K562 (cell line): Measurements from ENCODE around the gene EFCAB8. TPM values are rescaled to one million over a fixed set of nuclear protein-coding genes. Genes with fewer than 3 reads are reported as not detected.

Experiments used
- ATAC-seq: fragments of 200-7000 bp; cut with Tn5 transposase; 3 replicates; pipeline ENCODE4 v1.9.1; 2020; ENCODE audit warnings: moderate library complexity
- BruUV-seq: library from RNA; stranded (reverse); fragments of 400-500 nt; replicated peaks from 2 replicates; lab custom pipeline; 2021; lab: Mats Ljungman, UMichigan
- CTCF ChIA-PET: fragments of 300-600 bp; formaldehyde crosslinking; extraction: SDS; loops from one replicate; lab custom pipeline; 2021; ENCODE audit warnings: low intra/inter-chr PET ratio; lab: Yijun Ruan, JAX
- POLR2A ChIA-PET: fragments of 300-600, 350-650 bp; sonication (Branson Sonifier 250); formaldehyde crosslinking; extraction: SDS; loops from one replicate; lab custom pipeline; 2021; ENCODE audit warnings: antibody characterized with exemption, inconsistent platforms; lab: Yijun Ruan, JAX
- DNase-seq, 4 experiments: peaks; one replicate each; pipeline versions ENCODE4 v3.0.0 to v3.0.0-alpha.2; 2011 to 2018; ENCODE audit warnings: low spot score in 3 of 4, mixed read lengths in 3 of 4; ENCODE audit errors: extremely low read depth in 1 of 4
- FAIRE-seq: peaks from 2 replicates; lab custom pipeline; 2011; peaks lifted over from hg19 to GRCh38; lab: Jason Lieb, UNC
- H2AFZ ChIP-seq: 2 replicates; pipeline ENCODE4 v1.6.0; 2011; ENCODE audit warnings: low read depth, low read length, control low read depth, inconsistent platforms
- H3K27ac ChIP-seq: fragments of 200-600 bp; 3 replicates; pipeline ENCODE4 v1.8.0; 2011; ENCODE audit warnings: low read depth, mild to moderate bottlenecking, control low read depth, inconsistent platforms, low read length, moderate library complexity, mixed read lengths; ENCODE audit errors: extremely low read depth
- H3K27me3 ChIP-seq, 2 experiments: fragments of 300-600 bp in 1 of 2; 2 replicates in 1 of 2; 3 replicates in 1 of 2; pipeline versions ENCODE4 v1.6.0 to v1.8.0; 2011; ENCODE audit warnings: inconsistent platforms in 2 of 2, low read length in 2 of 2, mild to moderate bottlenecking in 1 of 2, mixed read lengths in 1 of 2, moderate library complexity in 1 of 2; ENCODE audit not compliant: control insufficient read depth in 2 of 2, insufficient read depth in 2 of 2
- H3K36me3 ChIP-seq: fragments of 300-600 bp; 3 replicates; pipeline ENCODE4 v1.8.0; 2011; ENCODE audit warnings: mild to moderate bottlenecking, low read length, inconsistent platforms; ENCODE audit not compliant: control insufficient read depth, insufficient read depth
- H3K4me1 ChIP-seq, 2 experiments: fragments of 200-600 bp in 1 of 2; replicated peaks in 1 of 2; 2 replicates in 1 of 2; 3 replicates in 1 of 2; pipeline versions ENCODE4 v1.5.1 to v1.8.0; 2011; ENCODE audit warnings: inconsistent platforms in 2 of 2, low read length in 2 of 2, mild to moderate bottlenecking in 1 of 2, mixed read lengths in 1 of 2, moderate library complexity in 1 of 2; ENCODE audit not compliant: control insufficient read depth in 2 of 2, insufficient read depth in 2 of 2
- H3K4me2 ChIP-seq: 2 replicates; pipeline ENCODE4 v1.6.1; 2011; ENCODE audit warnings: low read length, control low read depth, inconsistent platforms, mixed read lengths; ENCODE audit not compliant: insufficient read depth
- H3K4me3 ChIP-seq: fragments of 200-600 bp; sonication (generic), shearing (Covaris generic); 2 replicates; pipeline ENCODE4 v1.5.1; 2016; ENCODE audit warnings: control low read depth, inconsistent platforms
- H3K79me2 ChIP-seq: fragments of 200-600 bp; 3 replicates; pipeline ENCODE4 v1.8.0; 2011; ENCODE audit warnings: low read length, inconsistent platforms; ENCODE audit not compliant: control insufficient read depth, insufficient read depth
- H3K9ac ChIP-seq, 2 experiments: 2 replicates each; pipeline versions ENCODE4 v1.6.0 to v1.6.1; 2011; ENCODE audit warnings: low read depth in 2 of 2, low read length in 2 of 2, control low read depth in 1 of 2, inconsistent platforms in 1 of 2, mild to moderate bottlenecking in 1 of 2, mixed read lengths in 1 of 2; ENCODE audit not compliant: insufficient read depth in 1 of 2
- H3K9me1 ChIP-seq: one replicate; pipeline ENCODE4 v1.6.0; 2011; ENCODE audit warnings: inconsistent platforms, mild to moderate bottlenecking, low read length, moderate library complexity; ENCODE audit not compliant: control insufficient read depth, insufficient read depth
- H3K9me3 ChIP-seq: replicated peaks from 2 replicates; pipeline ENCODE4 v1.5.1; 2011; ENCODE audit warnings: low read depth, low read length, inconsistent platforms; ENCODE audit not compliant: control insufficient read depth, insufficient read depth
- H4K20me1 ChIP-seq: replicated peaks from 2 replicates; pipeline ENCODE4 v1.6.1; 2011; ENCODE audit warnings: low read length, inconsistent platforms, mixed read lengths; ENCODE audit not compliant: control insufficient read depth, insufficient read depth
- BCOR ChIP-seq: fragments of 450-650 bp; IDR thresholded peaks from 2 replicates; pipeline ENCODE4 v1.6.1; 2016
- BMI1 ChIP-seq: fragments of 150-350 bp; IDR thresholded peaks from 2 replicates; pipeline ENCODE4 v1.6.1; 2014; ENCODE audit warnings: low read length
- CAMTA2 ChIP-seq: fragments of 250-450 bp; sonication (Bioruptor Pico); conservative IDR thresholded peaks from 2 replicates; pipeline ENCODE4 v1.5.1; 2022
- ELF4 ChIP-seq: fragments of 450-650 bp; formaldehyde crosslinking; IDR thresholded peaks from 2 replicates; pipeline ENCODE4 v1.4.0; 2022; ENCODE audit warnings: missing genetic modification characterization
- ESRRA ChIP-seq: fragments of 450-650 bp; IDR thresholded peaks from 2 replicates; pipeline ENCODE4 v1.6.1; 2014; ENCODE audit warnings: low read depth, mild to moderate bottlenecking, moderate library complexity, borderline replicate concordance
- FOXA1 ChIP-seq: fragments of 450-650 bp; IDR thresholded peaks from 2 replicates; pipeline ENCODE4 v1.6.1; 2016; ENCODE audit warnings: mild to moderate bottlenecking, borderline replicate concordance
- KDM1A ChIP-seq, 2 experiments: fragments of 450-650 bp; IDR thresholded peaks; 2 replicates each; pipeline ENCODE4 v1.6.1; 2016; ENCODE audit warnings: mild to moderate bottlenecking in 2 of 2
- NCOA6 ChIP-seq: fragments of 450-650 bp; IDR thresholded peaks from 2 replicates; pipeline ENCODE4 v1.6.1; 2017; ENCODE audit warnings: mild to moderate bottlenecking
- NFIC ChIP-seq: fragments of 450-650 bp; IDR thresholded peaks from 2 replicates; pipeline ENCODE4 v1.6.1; 2017; ENCODE audit warnings: mild to moderate bottlenecking, inconsistent platforms
- NUFIP1 ChIP-seq: fragments of 450-650 bp; IDR thresholded peaks from 2 replicates; pipeline ENCODE4 v1.6.1; 2018; ENCODE audit not compliant: partially characterized antibody
- RBM22 ChIP-seq: fragments of 200-400 bp; formaldehyde crosslinking; IDR thresholded peaks from 2 replicates; pipeline ENCODE4 v1.6.1; 2018; ENCODE audit warnings: low read length, low read depth; ENCODE audit not compliant: poor library complexity, severe bottlenecking
- RBM25 ChIP-seq: fragments of 200-400 bp; formaldehyde crosslinking; IDR thresholded peaks from 2 replicates; pipeline ENCODE4 v1.6.1; 2018; ENCODE audit warnings: low read length, low read depth, moderate library complexity; ENCODE audit not compliant: severe bottlenecking
- SRSF3 ChIP-seq: fragments of 200-400 bp; formaldehyde crosslinking; IDR thresholded peaks from 2 replicates; pipeline ENCODE4 v1.6.1; 2016; ENCODE audit warnings: mild to moderate bottlenecking, low read length, moderate library complexity; ENCODE audit not compliant: insufficient read depth
- ZNF764 ChIP-seq: fragments of 250-450 bp; sonication (Bioruptor Pico); IDR thresholded peaks from 2 replicates; pipeline ENCODE4 v1.4.0; 2020; ENCODE audit warnings: low read depth, mild to moderate bottlenecking, moderate library complexity
- WGBS: fragments of 100-300 bp; shearing (Covaris generic); methylation state at CpG from one replicate; pipeline ENCODE4 v1.1.6; 2016; ENCODE audit warnings: low coverage, mixed read lengths; ENCODE audit not compliant: insufficient coverage; ENCODE audit errors: missing lambda C conversion rate; 5-methylcytosine and 5-hydroxymethylcytosine counted together
- in situ Hi-C: fragments of 300-500 bp; cut with MboI; formaldehyde crosslinking; loops from 4 replicates; pipeline ENCODE4 v1.15.0; 2018; ENCODE audit warnings: inconsistent platforms, mixed read lengths
- intact Hi-C: fragments of 100-400 bp; cut with micrococcal nuclease; formaldehyde crosslinking; loops from 2 replicates; pipeline ENCODE4 v1.14.2; 2022
- polyA plus RNA-seq, 8 experiments: library from polyadenylated mRNA; depleted of rRNA in 4 of 8; stranded (reverse) in 5 of 8; unstranded in 3 of 8; fragments of >200 nt; fragmentation: Nextera tagmentation in 2 of 8; fragmentation: Illumina TruSeq in 1 of 8; extraction: Ambion mirVana in 2 of 8; extraction: Trizol in 1 of 8; gene quantifications; 2 replicates each; pipeline versions ENCODE4 v1.2.1 to v1.2.3, GENCODE V29; 2011 to 2014; ENCODE audit warnings: inconsistent platforms in 1 of 8, missing spikeins in 1 of 8
- total RNA-seq, 7 experiments: library from RNA; depleted of rRNA in 6 of 7; stranded (reverse); fragments of >200 nt in 6 of 7; fragmentation: Illumina TruSeq in 2 of 7; extraction: Trizol in 2 of 7; gene quantifications; 2 replicates each; pipeline versions ENCODE4 v1.2.1 to v1.2.3, GENCODE V29; 2011 to 2021; ENCODE audit warnings: low replicate concordance in 1 of 7

EFCAB8 gene
- total and polyA plus RNA-seq, 9 of the 15 experiments (the other 6 are each of a cell fraction or from before 2014, with no cell fraction given) = 0.03 to 0.18 (median 0.11) TPM; not detected in 6

- DNase-seq (no peak), FAIRE-seq (no peak), ATAC-seq (no peak)
- CTCF ChIA-PET = no interaction called here
- Histone ChIP-seq H3K79me2 (no peaks in the 10 kb centered on the region), H3K27ac (no peak overlapping the region), H3K27me3 (peaks cover 33 to 48% of the 10 kb centered on the region in 2 experiments), H3K4me3 (no peak overlapping the region), H2AFZ (no peak overlapping the region), H3K36me3 (no peaks in the 10 kb centered on the region), H4K20me1 (peaks cover 6% of the 10 kb centered on the region; the same call in 1 of the 2 replicates), H3K9me1 (no peaks in the 10 kb centered on the region), H3K4me1 (peaks cover 0 to 3% of the 10 kb centered on the region in 2 experiments; a peak in 2 of 5 replicates), H3K9ac (no peak overlapping the region), H3K9me3 (no peaks in the 10 kb centered on the region)
- POLR2A ChIA-PET = no interaction called here
- intact Hi-C loops = no loop called here
- in situ Hi-C loops = no loop called here
- no TSS peak for BruUV-seq
- TF ChIP-seq ELF4 (CRISPR knock-in tag) (no peak), NUFIP1 (no peak), BMI1 (no peak), CAMTA2 (CRISPR knock-in tag) (no peak), NCOA6 (no peak), SRSF3 (no peak), ZNF764 (CRISPR knock-in tag) (no peak)
- TF ChIP-seq, all 486 proteins: peak for 0
- 10% methylated on average over 5 of the region's 5 CpGs for WGBS
- no peak overlapping the region for H3K4me2 ChIP-seq
Measured at GRCh38 chr20:32877507-32877906, 18.8 kb downstream of the EFCAB8 start.

- in situ Hi-C loops (no loop called here), intact Hi-C loops (no loop called here)
- Histone ChIP-seq H3K79me2 (no peaks in the 10 kb centered on the region), H3K4me3 (no peak overlapping the region), H3K9ac (no peak overlapping the region), H2AFZ (no peak overlapping the region), H3K36me3 (no peaks in the 10 kb centered on the region), H3K4me1 (peaks cover 0 to 3% of the 10 kb centered on the region in 2 experiments; a peak in 2 of 5 replicates), H3K9me3 (no peaks in the 10 kb centered on the region), H3K9me1 (no peaks in the 10 kb centered on the region)
- BruUV-seq = no TSS peak
- FAIRE-seq (no peak), DNase-seq (no peak)
- 12% methylated on average over 2 of the region's 3 CpGs for WGBS
- POLR2A ChIA-PET = no interaction called here
- CTCF ChIA-PET = no interaction called here
- TF ChIP-seq RBM22 (no peak), KDM1A (IDR thresholded peaks at IDR 0.05) (peak; percentile 13 to 24; a peak in 1 of 4 replicates), RBM25 (peak; percentile 78), ESRRA (peak; percentile 94), FOXA1 (no peak), NFIC (peak; percentile 78), BCOR (0 out of 2 replicates have a peak, but pooled peaks have one; percentile 28)
- TF ChIP-seq, all 486 proteins: peak for 5
- Histone ChIP-seq H3K27me3 (peaks cover 38 to 48% of the 10 kb centered on the region in 2 experiments), H3K27ac (no peak overlapping the region), H3K4me2 (no peak overlapping the region), H4K20me1 (peaks cover 6% of the 10 kb centered on the region; the same call in 1 of the 2 replicates)
- no peak for ATAC-seq
Measured at GRCh38 chr20:32878820-32879219, 20.1 kb downstream of the EFCAB8 start.
